Astrocyte (in vitro differentiated cells and primary cell): ENCODE data around the gene CREBL2.

ENCODE experiments used
- CTCF ChIP-seq: IDR thresholded peaks from 2 replicates; pipeline ENCODE4 v1.5.1; 2011; ENCODE audit warnings: low read depth, mild to moderate bottlenecking, inconsistent platforms, low read length, moderate library complexity; ENCODE audit not compliant: insufficient read depth
- EZH2 ChIP-seq: IDR thresholded peaks from 2 replicates; pipeline ENCODE4 v1.6.1; 2012; ENCODE audit warnings: mild to moderate bottlenecking, low read length, inconsistent platforms; ENCODE audit not compliant: insufficient read depth

GRCh38 chr12:12671850-12672660 lies 60.4 kb downstream of the CREBL2 start:
- TF ChIP-seq CTCF (no peak), EZH2 (no peak)
